Lung (tissue), 12 donors: ENCODE data around the gene HYI. TPM values are rescaled to one million over a fixed set of nuclear protein-coding genes. Genes with fewer than 3 reads are reported as not detected.
A peak's percentile ranks its signal among the peaks of the same experiment; 100 is the strongest.

Source experiments
- ATAC-seq: fragments of 200-7000 bp; cut with Tn5 transposase; one replicate; pipeline ENCODE4 v1.9.1; 2020; ENCODE audit warnings: moderate number of reproducible peaks; ENCODE audit not compliant: insufficient read depth, low FRiP score
- DNase-seq, 3 donors: peaks; one replicate each; pipeline ENCODE4 v3.0.0-alpha.2; 2013 to 2017
- H3K27ac ChIP-seq, 2 donors: one replicate each; pipeline ENCODE4 v1.5.1; 2013; ENCODE audit warnings: mild to moderate bottlenecking in 2 of 2, moderate library complexity in 2 of 2, control low read depth in 1 of 2, inconsistent platforms in 1 of 2, low read depth in 1 of 2, low read length in 1 of 2
- H3K27me3 ChIP-seq, 3 donors: one replicate each; pipeline ENCODE4 v1.5.1; 2013; ENCODE audit warnings: low read length in 2 of 3; ENCODE audit not compliant: control insufficient read depth in 3 of 3, insufficient read depth in 3 of 3
- H3K36me3 ChIP-seq, 4 donors: one replicate each; pipeline ENCODE4 v1.5.1; 2013; ENCODE audit warnings: low read length in 4 of 4, mild to moderate bottlenecking in 1 of 4, moderate library complexity in 1 of 4; ENCODE audit not compliant: control insufficient read depth in 4 of 4, insufficient read depth in 4 of 4
- H3K4me1 ChIP-seq, 5 donors: one replicate each; pipeline ENCODE4 v1.5.1; 2013; ENCODE audit warnings: low read length in 5 of 5, mild to moderate bottlenecking in 2 of 5, moderate library complexity in 1 of 5; ENCODE audit not compliant: control insufficient read depth in 5 of 5, insufficient read depth in 5 of 5
- H3K4me3 ChIP-seq: one replicate; pipeline ENCODE4 v1.5.1; 2013; ENCODE audit warnings: mild to moderate bottlenecking, control low read depth, moderate library complexity
- H3K9ac ChIP-seq, 2 donors: one replicate each; pipeline ENCODE4 v1.5.1; 2013; ENCODE audit warnings: low read length in 2 of 2, control low read depth in 1 of 2; ENCODE audit not compliant: insufficient read depth in 1 of 2
- H3K9me3 ChIP-seq, 4 donors: one replicate each; pipeline ENCODE4 v1.5.1; 2013; ENCODE audit warnings: low read length in 3 of 4, mild to moderate bottlenecking in 1 of 4, moderate library complexity in 1 of 4; ENCODE audit not compliant: control insufficient read depth in 4 of 4, insufficient read depth in 3 of 4
- CTCF ChIP-seq: IDR thresholded peaks from 2 replicates; pipeline ENCODE4 v1.5.1; 2012; ENCODE audit warnings: mild to moderate bottlenecking; ENCODE audit errors: control extremely low read depth, extremely low read depth
- WGBS, 2 donors: extraction: QIAGEN DNeasy Blood & Tissue Kit; methylation state at CpG; one replicate each; pipeline ENCODE4 v1.1.7; 2013; 5-methylcytosine and 5-hydroxymethylcytosine counted together
- polyA plus RNA-seq, 2 donors: library from polyadenylated mRNA; stranded (reverse); fragments of 200-250 nt; gene quantifications; one replicate each; pipeline ENCODE4 v1.2.1, GENCODE V29; 2013
- total RNA-seq, 2 donors: library from RNA; depleted of rRNA in 1 of 2; stranded (reverse); fragments of >200 nt in 1 of 2; gene quantifications; one replicate each; pipeline ENCODE4 v1.2.1, GENCODE V29; 2014 to 2021
- donor health status: control.
- donor health status: control.
- donor health status: Bipolar disorder and iron deficiency.
- donor health status: healthy.
- donor health status: DM: yes; HTN: yes; CAD: no.

Gene HYI
- total and polyA plus RNA-seq, 4 donors: 35.8 to 103 (median 69.4) TPM

DNA sequence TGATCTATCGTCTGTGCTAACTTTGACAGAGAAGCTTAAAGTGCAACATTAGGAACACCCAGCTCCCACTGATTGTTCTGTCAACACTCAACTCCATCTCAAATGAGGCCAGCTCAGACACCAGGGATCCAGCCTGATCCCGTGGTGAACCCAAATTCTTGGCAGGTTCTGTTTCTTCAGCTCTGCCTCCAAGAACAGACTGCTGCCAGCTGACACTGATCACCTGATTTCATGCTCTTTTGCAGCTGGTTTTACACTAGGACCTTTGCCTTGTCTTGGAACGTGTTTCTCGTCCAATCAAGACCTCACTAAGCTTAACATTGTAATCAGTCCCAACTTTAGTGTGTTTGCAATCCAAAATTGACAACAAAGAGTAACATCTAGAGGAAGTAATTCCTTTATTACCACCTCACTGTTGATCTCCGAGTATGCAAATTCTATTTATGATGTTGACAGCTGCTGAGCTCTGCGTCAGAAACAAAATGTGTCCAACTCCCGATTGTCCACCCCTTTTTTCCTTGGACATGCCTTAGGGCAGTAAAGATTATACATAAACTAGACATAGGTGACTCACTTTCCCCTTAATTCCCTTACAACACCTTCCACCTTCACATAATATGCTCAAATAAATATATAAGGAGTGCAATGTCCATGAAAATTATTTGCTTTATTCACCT is 1.6 kb upstream of the HYI start:
- Histone ChIP-seq H3K27me3 (no peaks in the 10 kb centered on the region), H3K9me3 (peaks cover 0 to 3% (median 0%) of the 10 kb centered on the region in 4 donors), H3K36me3 (peaks cover 3 to 17% (median 12%) of the 10 kb centered on the region in 4 donors), H3K4me3 (no peak overlapping the region), H3K4me1 (peaks cover 0 to 12% (median 3%) of the 10 kb centered on the region in 5 donors), H3K27ac (no peak overlapping the region), H3K9ac (no peak overlapping the region)
- WGBS, 2 donors: 70 to 88% methylated on average over 7 of the region's 7 CpGs
- no peak for TF ChIP-seq CTCF
- ATAC-seq (no peak), DNase-seq (no peak)

DNA sequence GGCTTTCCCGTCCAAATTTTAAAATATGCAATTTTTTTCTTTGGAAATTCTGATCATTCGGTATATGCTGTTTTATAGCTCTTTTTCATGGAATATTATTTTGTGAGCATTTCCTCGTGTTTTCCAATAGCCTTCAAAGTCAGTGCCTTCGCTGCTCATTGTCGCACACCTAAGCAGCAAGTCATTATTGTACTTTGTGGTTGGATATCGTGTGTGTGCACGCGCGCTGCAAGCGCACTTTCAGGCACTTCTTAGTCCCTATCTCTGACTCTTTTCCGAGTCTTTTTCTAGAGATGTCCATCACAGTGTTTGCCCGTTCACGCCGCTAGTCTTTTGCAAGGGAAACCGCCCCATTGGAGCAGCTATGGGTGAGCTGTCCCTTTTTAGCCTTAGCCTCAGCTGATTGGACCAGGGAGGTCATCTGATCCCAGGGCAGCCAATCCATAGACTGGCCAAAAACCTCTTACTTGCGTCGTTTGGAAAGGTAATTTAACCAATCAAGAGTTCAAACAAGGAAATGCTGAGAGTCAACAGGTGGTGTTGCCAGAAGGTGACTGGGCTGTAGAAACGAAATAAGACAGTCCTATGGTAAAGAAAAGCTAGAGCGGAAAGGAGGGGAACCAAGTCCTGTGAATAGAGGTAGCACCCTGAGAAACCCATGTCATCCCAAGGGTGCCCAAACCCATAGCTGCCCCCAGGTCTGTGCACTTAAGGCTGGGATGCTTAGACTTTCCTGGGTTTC is 710 bp upstream of the HYI start:
- no peaks in the 10 kb centered on the region for H3K27me3 ChIP-seq
- H3K9ac ChIP-seq: peak overlapping the region in 1 of 2 donors; percentile 50
- TF ChIP-seq CTCF: no peak
- peak overlapping the region; percentile 21 for H3K4me3 ChIP-seq
- peaks cover 7 to 26% (median 16%) of the 10 kb centered on the region in 4 donors for H3K36me3 ChIP-seq
- DNase-seq (peak; percentile 79 to 87 (median 87)), ATAC-seq (peak; percentile 88)
- H3K27ac ChIP-seq: peak overlapping the region; percentile 71 to 86
- H3K4me1 ChIP-seq: peaks cover 0 to 13% (median 3%) of the 10 kb centered on the region in 5 donors
- H3K9me3 ChIP-seq: peaks cover 0 to 3% (median 0%) of the 10 kb centered on the region in 4 donors
- WGBS, 2 donors: 9% methylated on average over 19 of the region's 19 CpGs

DNA sequence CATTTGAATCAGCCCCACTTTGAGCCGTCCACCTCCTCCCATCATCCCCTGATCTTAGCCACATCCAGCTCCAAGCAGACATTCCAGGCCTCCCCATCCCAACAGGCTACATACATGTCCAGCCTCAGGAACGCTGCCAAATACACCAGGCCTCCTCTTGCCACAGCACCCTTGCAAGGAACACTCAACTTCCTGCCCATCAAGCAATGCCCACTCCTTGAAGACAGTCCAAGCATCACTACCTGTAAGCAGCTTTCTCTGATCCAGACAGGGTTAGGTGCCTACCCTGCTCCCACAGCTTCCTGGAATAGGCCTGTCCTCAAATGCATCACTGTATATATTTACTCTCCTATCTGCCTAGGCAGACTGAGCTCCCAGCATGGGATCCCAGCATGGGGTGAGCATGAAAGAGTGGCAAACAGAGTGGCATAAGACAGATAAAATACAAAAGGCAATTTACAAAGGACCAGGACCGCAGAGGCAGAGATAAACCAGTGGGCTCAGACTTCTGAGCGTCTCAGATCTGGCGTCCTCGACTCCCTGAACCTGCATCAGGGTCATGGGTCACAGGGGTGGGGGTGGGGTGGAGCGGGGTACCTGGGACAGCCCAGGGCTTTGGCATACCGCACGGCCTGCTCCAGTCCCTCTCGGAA is 816 bp downstream of the HYI start:
- H3K4me1 ChIP-seq: peaks cover 0 to 13% (median 3%) of the 10 kb centered on the region in 5 donors
- peak overlapping the region; percentile 71 to 93 for H3K27ac ChIP-seq
- no peaks in the 10 kb centered on the region for H3K27me3 ChIP-seq
- no peaks in the 10 kb centered on the region for H3K9me3 ChIP-seq
- H3K9ac ChIP-seq: no peak overlapping the region
- H3K36me3 ChIP-seq: peaks cover 7 to 42% (median 23%) of the 10 kb centered on the region in 4 donors
- H3K4me3 ChIP-seq: peak overlapping the region; percentile 55
- no peak for TF ChIP-seq CTCF
- ATAC-seq: peak; percentile 7
- 16 to 18% methylated on average over 10 of the region's 10 CpGs for WGBS, 2 donors
- DNase-seq: peak in 2 of 3 donors; percentile 44 to 59
